Central memory CD8-positive, alpha-beta T cell (primary cell): ENCODE data around the gene CXCL12.

ENCODE experiments used
- ATAC-seq: fragments of 150-1000 bp; cut with Tn5 transposase; replicated peaks from 2 replicates; pipeline ENCODE4 v1.10.0; 2022; ENCODE audit warnings: mild to moderate bottlenecking, moderate FRiP score, moderate number of reproducible peaks; ENCODE audit not compliant: poor library complexity, severe bottlenecking; ENCODE audit errors: extremely low read depth
- DNase-seq, 2 donors: peaks; one replicate each; pipeline ENCODE4 v3.0.0; 2021; ENCODE audit warnings: low spot score in 2 of 2
- H3K27ac Mint-ChIP-seq: one replicate; pipeline ENCODE4 v1.8.0; 2022; ENCODE audit warnings: low read depth, mild to moderate bottlenecking, moderate library complexity, mixed read lengths
- H3K27me3 Mint-ChIP-seq: one replicate; pipeline ENCODE4 v1.8.0; 2022; ENCODE audit warnings: mixed read lengths
- H3K36me3 Mint-ChIP-seq: one replicate; pipeline ENCODE4 v1.8.0; 2022; ENCODE audit warnings: mild to moderate bottlenecking, moderate library complexity, mixed read lengths; ENCODE audit not compliant: insufficient read depth
- H3K4me1 Mint-ChIP-seq: one replicate; pipeline ENCODE4 v1.8.0; 2022; ENCODE audit warnings: mixed read lengths
- H3K4me3 Mint-ChIP-seq: one replicate; pipeline ENCODE4 v1.8.0; 2022; ENCODE audit warnings: mild to moderate bottlenecking, moderate library complexity, mixed read lengths
- H3K9me3 Mint-ChIP-seq: one replicate; pipeline ENCODE4 v1.8.0; 2022; ENCODE audit warnings: mixed read lengths

The CXCL12 gene

GRCh38 chr10:44377651-44378310 lies 7.1 kb downstream of the CXCL12 start:
- H3K27ac Mint-ChIP-seq = no peak overlapping the region
- no peaks in the 10 kb centered on the region for H3K36me3 Mint-ChIP-seq
- no peaks in the 10 kb centered on the region for H3K9me3 Mint-ChIP-seq
- H3K4me3 Mint-ChIP-seq = no peak overlapping the region
- no peaks in the 10 kb centered on the region for H3K4me1 Mint-ChIP-seq
- DNase-seq = no peak
- no peak for ATAC-seq
- H3K27me3 Mint-ChIP-seq = peaks cover 28% of the 10 kb centered on the region

- DNase-seq = no peak
- H3K4me1 Mint-ChIP-seq = no peaks in the 10 kb centered on the region
- H3K27ac Mint-ChIP-seq = no peak overlapping the region
- ATAC-seq = no peak
- H3K27me3 Mint-ChIP-seq = peaks cover 38% of the 10 kb centered on the region
- H3K4me3 Mint-ChIP-seq = no peak overlapping the region
- no peaks in the 10 kb centered on the region for H3K9me3 Mint-ChIP-seq
- H3K36me3 Mint-ChIP-seq = no peaks in the 10 kb centered on the region
These were observed 8.3 kb downstream of the CXCL12 start for GRCh38 chr10:44376472-44377099.

- H3K36me3 Mint-ChIP-seq = no peaks in the 10 kb centered on the region
These were observed 10.7 kb downstream of the CXCL12 start for GRCh38 chr10:44374155-44374554.

GRCh38 chr10:44373341-44373995 lies 11.4 kb downstream of the CXCL12 start:
- ATAC-seq (no peak), DNase-seq (no peak)
- Mint-ChIP-seq H3K9me3 (no peaks in the 10 kb centered on the region), H3K27ac (no peak overlapping the region), H3K27me3 (peaks cover 50% of the 10 kb centered on the region), H3K4me1 (no peaks in the 10 kb centered on the region), H3K4me3 (no peak overlapping the region), H3K36me3 (no peaks in the 10 kb centered on the region)

More at GRCh38 chr10:44374155-44374554, 10.7 kb downstream of the CXCL12 start:
- H3K4me3 Mint-ChIP-seq = no peak overlapping the region
- DNase-seq (no peak), ATAC-seq (no peak)
- H3K27me3 Mint-ChIP-seq = peaks cover 43% of the 10 kb centered on the region
- no peak overlapping the region for H3K27ac Mint-ChIP-seq
- H3K4me1 Mint-ChIP-seq = no peaks in the 10 kb centered on the region
- no peaks in the 10 kb centered on the region for H3K9me3 Mint-ChIP-seq

GRCh38 chr10:44372181-44372580 lies 12.7 kb downstream of the CXCL12 start:
- no peak for ATAC-seq
- Mint-ChIP-seq H3K27ac (no peak overlapping the region), H3K4me1 (no peaks in the 10 kb centered on the region), H3K27me3 (peaks cover 46% of the 10 kb centered on the region), H3K36me3 (no peaks in the 10 kb centered on the region), H3K9me3 (no peaks in the 10 kb centered on the region), H3K4me3 (no peak overlapping the region)
- DNase-seq = no peak

- no peak overlapping the region for H3K27ac Mint-ChIP-seq
- peaks cover 37% of the 10 kb centered on the region for H3K27me3 Mint-ChIP-seq
- DNase-seq (no peak), ATAC-seq (no peak)
- H3K4me1 Mint-ChIP-seq = no peaks in the 10 kb centered on the region
- no peaks in the 10 kb centered on the region for H3K36me3 Mint-ChIP-seq
- H3K9me3 Mint-ChIP-seq = no peaks in the 10 kb centered on the region
- H3K4me3 Mint-ChIP-seq = no peak overlapping the region
These were observed 14.1 kb downstream of the CXCL12 start for GRCh38 chr10:44370731-44371248.

GRCh38 chr10:44369854-44370253 lies 15.0 kb downstream of the CXCL12 start:
- no peaks in the 10 kb centered on the region for H3K36me3 Mint-ChIP-seq
- no peaks in the 10 kb centered on the region for H3K9me3 Mint-ChIP-seq
- H3K27ac Mint-ChIP-seq = no peak overlapping the region
- ATAC-seq = no peak
- DNase-seq = no peak
- no peak overlapping the region for H3K4me3 Mint-ChIP-seq
- peaks cover 36% of the 10 kb centered on the region for H3K27me3 Mint-ChIP-seq
- no peaks in the 10 kb centered on the region for H3K4me1 Mint-ChIP-seq

- no peak for DNase-seq
- no peak overlapping the region for H3K4me3 Mint-ChIP-seq
These were observed 15.6 kb downstream of the CXCL12 start for GRCh38 chr10:44369296-44369695.

GRCh38 chr10:44368637-44369036 lies 16.3 kb downstream of the CXCL12 start:
- Mint-ChIP-seq H3K36me3 (peaks cover 1% of the 10 kb centered on the region), H3K27ac (no peak overlapping the region), H3K9me3 (no peaks in the 10 kb centered on the region), H3K4me3 (no peak overlapping the region), H3K4me1 (no peaks in the 10 kb centered on the region), H3K27me3 (peaks cover 35% of the 10 kb centered on the region)
- DNase-seq (no peak), ATAC-seq (no peak)

More at GRCh38 chr10:44369296-44369695, 15.6 kb downstream of the CXCL12 start:
- H3K27ac Mint-ChIP-seq = no peak overlapping the region
- peaks cover 36% of the 10 kb centered on the region for H3K27me3 Mint-ChIP-seq
- no peak for ATAC-seq
- H3K36me3 Mint-ChIP-seq = no peaks in the 10 kb centered on the region
- no peaks in the 10 kb centered on the region for H3K9me3 Mint-ChIP-seq
- no peaks in the 10 kb centered on the region for H3K4me1 Mint-ChIP-seq

GRCh38 chr10:44366941-44367630 lies 17.8 kb downstream of the CXCL12 start:
- Mint-ChIP-seq H3K27ac (no peak overlapping the region), H3K9me3 (no peaks in the 10 kb centered on the region), H3K36me3 (peaks cover 1% of the 10 kb centered on the region), H3K4me1 (no peaks in the 10 kb centered on the region), H3K27me3 (peaks cover 26% of the 10 kb centered on the region), H3K4me3 (no peak overlapping the region)
- no peak for DNase-seq
- ATAC-seq = peak; percentile 19

- Mint-ChIP-seq H3K27me3 (peaks cover 45% of the 10 kb centered on the region), H3K9me3 (no peaks in the 10 kb centered on the region), H3K27ac (no peak overlapping the region), H3K36me3 (peaks cover 1% of the 10 kb centered on the region), H3K4me1 (no peaks in the 10 kb centered on the region), H3K4me3 (no peak overlapping the region)
- ATAC-seq = no peak
- no peak for DNase-seq
These were observed 20.3 kb downstream of the CXCL12 start for GRCh38 chr10:44364566-44364965.

- Mint-ChIP-seq H3K4me3 (no peak overlapping the region), H3K4me1 (no peaks in the 10 kb centered on the region), H3K27ac (no peak overlapping the region), H3K36me3 (peaks cover 1% of the 10 kb centered on the region), H3K27me3 (peaks cover 45% of the 10 kb centered on the region), H3K9me3 (no peaks in the 10 kb centered on the region)
- ATAC-seq (no peak), DNase-seq (no peak)
These were observed 21.2 kb downstream of the CXCL12 start for GRCh38 chr10:44363716-44364115.
